NCI-H1694 (cell line): ENCODE results near the gene GNAT3.

Experiments used
- DNase-seq: peaks from one replicate; lab custom pipeline; 2025; lab: John Stamatoyannopoulos, UW

The GNAT3 gene

DNA sequence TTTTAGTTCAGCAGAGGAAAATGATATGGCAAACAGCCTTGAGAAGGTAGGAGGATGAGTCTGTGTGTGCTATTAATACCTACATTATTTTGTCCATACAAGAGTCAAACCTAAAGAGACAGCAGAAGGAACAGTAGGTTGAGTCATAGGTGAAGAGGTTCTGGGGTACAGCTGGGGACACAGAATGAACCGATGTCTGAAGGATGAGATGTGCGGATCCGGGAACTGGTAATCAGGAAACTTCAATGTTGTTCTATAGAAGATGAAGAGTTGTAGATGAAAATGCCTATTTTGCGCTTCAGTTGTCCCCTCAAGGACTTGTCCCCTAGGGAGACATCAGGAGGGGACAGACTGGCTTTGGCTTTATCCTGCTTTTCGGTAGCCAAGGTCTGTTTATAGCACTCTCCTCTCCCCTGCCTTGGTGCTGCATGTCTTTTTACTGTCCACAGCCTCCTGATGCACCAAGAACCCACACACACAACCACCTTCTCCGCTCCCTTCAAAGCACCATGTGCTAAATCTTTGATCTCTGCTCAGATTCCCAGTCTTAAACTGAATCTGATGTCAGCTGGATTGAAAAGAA is 94.6 kb downstream of the GNAT3 start:
- no peak for DNase-seq

DNA sequence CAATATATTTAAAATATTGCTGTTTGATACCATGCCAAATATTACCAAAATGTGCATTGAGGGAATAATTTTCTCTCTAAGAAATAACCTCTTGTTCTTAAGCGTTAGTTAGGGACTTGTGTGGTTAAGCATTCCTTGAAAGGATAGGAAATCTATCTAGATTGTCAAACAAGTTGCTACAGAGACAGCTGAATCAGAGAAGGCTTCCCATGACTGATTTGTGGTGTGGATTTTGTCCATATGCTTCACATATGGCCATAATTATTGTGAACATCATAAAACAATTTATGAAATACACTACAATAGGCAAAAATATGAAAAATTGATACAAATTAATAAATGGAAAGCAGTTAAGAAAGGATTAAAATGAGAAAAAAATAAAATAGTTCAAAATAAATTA is 96.3 kb downstream of the GNAT3 start:
- DNase-seq = no peak

DNA sequence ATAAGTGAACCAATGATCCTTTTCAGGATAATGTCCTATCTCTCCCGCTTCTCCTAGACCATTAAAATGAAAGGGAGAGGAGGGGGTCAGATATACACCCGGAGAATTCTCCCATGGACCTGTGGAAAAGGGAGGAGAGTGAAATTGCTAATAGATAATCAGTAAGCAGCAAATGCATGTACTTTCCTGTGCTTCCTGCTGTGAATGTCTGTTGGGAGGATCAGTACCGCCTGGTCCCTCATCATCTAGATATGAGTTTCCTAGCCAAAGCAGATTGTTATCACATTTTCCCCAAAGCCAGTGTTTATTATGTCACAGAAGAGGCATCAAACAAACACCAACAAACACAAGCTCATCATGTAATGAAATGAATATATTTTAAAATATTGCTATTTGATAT is 96.8 kb downstream of the GNAT3 start:
- DNase-seq = no peak

DNA sequence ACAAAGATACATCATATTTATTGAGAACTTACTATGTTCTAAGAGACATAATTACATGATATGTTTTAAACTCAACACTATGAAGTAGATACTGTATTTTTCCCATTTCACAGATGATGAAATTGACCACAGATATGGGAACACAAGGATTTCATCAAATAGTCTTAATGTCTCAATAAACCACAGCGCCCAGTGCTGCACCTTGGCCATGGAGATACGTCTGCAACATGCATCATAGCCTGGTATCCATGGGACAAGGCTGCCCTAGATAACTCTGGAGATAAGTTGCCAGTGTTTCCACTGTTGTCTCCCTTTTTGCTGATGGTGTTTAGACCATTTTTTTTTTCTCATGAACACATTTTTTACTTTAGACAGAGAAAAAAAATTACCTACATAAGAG is 97.5 kb downstream of the GNAT3 start:
- DNase-seq = no peak

DNA sequence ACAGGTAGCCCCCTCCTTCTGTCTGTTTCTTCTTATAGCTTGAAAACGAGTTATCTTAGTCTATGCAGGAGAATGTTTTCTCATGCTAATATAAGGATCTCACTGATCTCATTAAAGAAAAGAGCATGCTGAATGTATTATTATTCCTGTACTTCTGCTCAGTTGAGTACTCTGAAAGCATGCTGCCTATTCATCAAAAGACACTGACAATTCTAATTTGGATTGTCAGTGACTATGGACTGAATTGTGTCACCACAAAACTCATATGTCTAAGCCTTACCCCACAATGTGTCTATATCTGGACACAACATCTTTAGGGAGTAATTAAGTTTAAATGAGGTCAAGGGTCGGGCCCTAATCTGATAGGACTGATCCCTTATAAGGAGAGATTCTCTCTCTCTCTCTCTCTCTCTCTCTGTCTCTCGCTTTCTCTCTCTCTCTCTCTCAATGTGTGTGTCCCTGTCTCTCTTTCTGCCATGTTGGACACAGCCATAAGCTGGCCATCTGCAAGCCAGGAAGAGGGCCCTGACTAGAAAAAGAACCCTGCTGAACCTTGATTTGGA is 98.4 kb downstream of the GNAT3 start:
- no peak for DNase-seq

DNA sequence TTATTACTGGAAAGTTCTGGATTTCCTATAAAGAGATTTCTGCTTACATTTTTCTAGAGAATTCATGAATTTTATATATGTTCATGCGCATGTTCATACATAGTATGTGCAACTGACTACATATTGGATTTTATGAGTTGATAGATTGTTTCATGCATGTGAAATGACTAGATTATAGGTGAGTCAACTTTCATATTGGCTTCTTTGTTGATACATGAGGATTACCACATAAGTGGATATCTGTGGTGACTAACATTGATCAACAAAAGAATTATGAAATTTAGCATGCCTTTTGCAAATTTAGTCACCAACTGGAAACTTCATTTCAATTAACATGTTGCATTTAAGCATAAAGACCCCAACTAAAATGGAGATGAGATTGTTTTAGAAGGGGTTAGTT is 99.0 kb downstream of the GNAT3 start:
- no peak for DNase-seq

DNA sequence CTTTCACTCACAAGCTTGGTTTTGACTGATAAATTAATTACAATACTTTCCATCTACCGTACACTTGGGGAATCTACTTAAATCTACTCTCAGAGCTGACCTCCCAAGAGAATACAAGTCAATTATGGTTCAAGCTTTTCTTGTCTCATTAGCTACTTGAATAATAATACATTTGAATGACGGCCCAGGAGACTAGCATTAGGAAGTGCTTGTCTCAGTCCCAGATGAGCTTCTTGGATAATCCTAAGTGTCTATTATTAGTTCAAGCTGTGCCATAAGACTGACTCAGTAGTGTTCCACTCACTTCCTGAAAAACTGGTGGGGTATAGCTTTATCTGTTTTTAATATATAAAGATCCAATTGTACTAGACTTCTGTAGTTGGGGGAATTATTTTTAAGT is 100.2 kb downstream of the GNAT3 start:
- DNase-seq = no peak

DNA sequence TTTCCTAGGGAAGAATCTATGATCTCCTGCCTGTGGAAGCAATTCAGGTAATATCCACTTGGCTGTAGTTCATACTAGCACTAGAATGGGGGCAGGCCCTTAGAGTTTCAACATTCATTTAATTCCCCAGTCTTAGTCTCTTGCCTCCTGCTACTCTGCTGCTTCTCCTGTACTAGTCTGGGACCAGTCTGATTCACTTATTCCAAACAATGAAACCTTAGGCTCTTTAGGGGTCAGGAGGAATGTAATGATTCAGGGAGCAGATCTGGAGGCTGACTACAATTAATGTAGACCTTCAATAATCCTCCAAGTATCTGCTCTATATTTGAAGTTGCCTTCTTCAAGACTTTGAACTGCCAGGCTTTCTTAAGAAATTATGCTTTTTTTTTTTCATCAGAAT is 101.8 kb downstream of the GNAT3 start:
- no peak for DNase-seq
